Measurements from ENCODE around the gene CNTNAP2. TPM values are rescaled to one million over a fixed set of nuclear protein-coding genes. Genes with fewer than 3 reads are reported as not detected.

Gene CNTNAP2
- total RNA-seq, 1 donor = 7.6 TPM

GRCh38 chr7:148210804-148211325 is 2094.3 kb downstream of the CNTNAP2 start:
- no peak for TF ChIP-seq CTCF (IDR thresholded peaks at IDR 0.05; ENCODE audit: extremely low read depth, low read depth, low read length)
- H3K27ac ChIP-seq (ENCODE audit: low read depth, low read length) = no peak overlapping the region
- DNase-seq (ENCODE audit: insufficient read length, low spot score, missing footprints) = no peak
- no peaks in the 10 kb centered on the region for H3K36me3 ChIP-seq (ENCODE audit: insufficient read depth, low read length)
- H3K79me2 ChIP-seq (ENCODE audit: insufficient read depth, low read length) = no peaks in the 10 kb centered on the region
- H3K4me2 ChIP-seq (ENCODE audit: insufficient read depth, low read length) = no peak overlapping the region
- no peak overlapping the region for H2AFZ ChIP-seq (ENCODE audit: low read length)
- no peaks in the 10 kb centered on the region for H3K4me1 ChIP-seq (ENCODE audit: insufficient read depth, low read length)
- no peak overlapping the region for H3K4me3 ChIP-seq (ENCODE audit: insufficient read depth, low read length)
- H3K9me3 ChIP-seq (ENCODE audit: low read depth, low read length) = no peaks in the 10 kb centered on the region
- H3K27me3 ChIP-seq (ENCODE audit: insufficient read depth, low read length) = no peaks in the 10 kb centered on the region
- no peaks in the 10 kb centered on the region for H4K20me1 ChIP-seq (ENCODE audit: insufficient read depth, low read length)

- no peak for TF ChIP-seq CTCF (IDR thresholded peaks at IDR 0.05; ENCODE audit: extremely low read depth, low read depth, low read length)
- Histone ChIP-seq H3K4me2 (ENCODE audit: insufficient read depth, low read length) (no peak overlapping the region), H3K36me3 (ENCODE audit: insufficient read depth, low read length) (no peaks in the 10 kb centered on the region), H4K20me1 (ENCODE audit: insufficient read depth, low read length) (no peaks in the 10 kb centered on the region), H3K4me1 (ENCODE audit: insufficient read depth, low read length) (no peaks in the 10 kb centered on the region), H3K79me2 (ENCODE audit: insufficient read depth, low read length) (no peaks in the 10 kb centered on the region), H3K9me3 (ENCODE audit: low read depth, low read length) (no peaks in the 10 kb centered on the region), H3K4me3 (ENCODE audit: insufficient read depth, low read length) (no peak overlapping the region), H3K27me3 (ENCODE audit: insufficient read depth, low read length) (no peaks in the 10 kb centered on the region), H2AFZ (ENCODE audit: low read length) (no peak overlapping the region), H3K27ac (ENCODE audit: low read depth, low read length) (no peak overlapping the region)
- DNase-seq (ENCODE audit: insufficient read length, low spot score, missing footprints) = no peak
These were observed 2095.1 kb downstream of the CNTNAP2 start for GRCh38 chr7:148211740-148212151.

GRCh38 chr7:148212731-148213130 is 2096.1 kb downstream of the CNTNAP2 start:
- no peak for TF ChIP-seq CTCF (IDR thresholded peaks at IDR 0.05; ENCODE audit: extremely low read depth, low read depth, low read length)
- H3K27ac ChIP-seq (ENCODE audit: low read depth, low read length) = no peak overlapping the region
- no peaks in the 10 kb centered on the region for H3K9me3 ChIP-seq (ENCODE audit: low read depth, low read length)
- H3K79me2 ChIP-seq (ENCODE audit: insufficient read depth, low read length) = no peaks in the 10 kb centered on the region
- no peak overlapping the region for H3K4me2 ChIP-seq (ENCODE audit: insufficient read depth, low read length)
- DNase-seq (ENCODE audit: insufficient read length, low spot score, missing footprints) = no peak
- H4K20me1 ChIP-seq (ENCODE audit: insufficient read depth, low read length) = no peaks in the 10 kb centered on the region
- H3K4me1 ChIP-seq (ENCODE audit: insufficient read depth, low read length) = no peaks in the 10 kb centered on the region
- no peak overlapping the region for H2AFZ ChIP-seq (ENCODE audit: low read length)
- no peaks in the 10 kb centered on the region for H3K36me3 ChIP-seq (ENCODE audit: insufficient read depth, low read length)
- H3K27me3 ChIP-seq (ENCODE audit: insufficient read depth, low read length) = no peaks in the 10 kb centered on the region
- no peak overlapping the region for H3K4me3 ChIP-seq (ENCODE audit: insufficient read depth, low read length)

GRCh38 chr7:148214101-148214500 is 2097.5 kb downstream of the CNTNAP2 start:
- Histone ChIP-seq H3K4me3 (ENCODE audit: insufficient read depth, low read length) (no peak overlapping the region), H2AFZ (ENCODE audit: low read length) (no peak overlapping the region), H3K36me3 (ENCODE audit: insufficient read depth, low read length) (no peaks in the 10 kb centered on the region), H3K4me2 (ENCODE audit: insufficient read depth, low read length) (no peak overlapping the region), H3K79me2 (ENCODE audit: insufficient read depth, low read length) (no peaks in the 10 kb centered on the region), H3K27me3 (ENCODE audit: insufficient read depth, low read length) (no peaks in the 10 kb centered on the region), H3K4me1 (ENCODE audit: insufficient read depth, low read length) (no peaks in the 10 kb centered on the region), H3K27ac (ENCODE audit: low read depth, low read length) (no peak overlapping the region), H3K9me3 (ENCODE audit: low read depth, low read length) (no peaks in the 10 kb centered on the region), H4K20me1 (ENCODE audit: insufficient read depth, low read length) (no peaks in the 10 kb centered on the region)
- TF ChIP-seq CTCF (IDR thresholded peaks at IDR 0.05; ENCODE audit: extremely low read depth, low read depth, low read length) = no peak
- DNase-seq (ENCODE audit: insufficient read length, low spot score, missing footprints) = no peak
